SK-N-MC (cell line): Measurements from ENCODE around the gene ADPRH.

Experiments
- EZH2 ChIP-seq: fragments of 200-600 bp; sonication (generic); IDR thresholded peaks from one replicate; pipeline ENCODE4 v1.6.1; 2017; ENCODE audit warnings: antibody characterized with exemption
- POLR2AphosphoS5 ChIP-seq: IDR thresholded peaks from 2 replicates; pipeline ENCODE4 v1.6.1; 2012; ENCODE audit warnings: mild to moderate bottlenecking, low read depth, low read length, borderline replicate concordance

DNA sequence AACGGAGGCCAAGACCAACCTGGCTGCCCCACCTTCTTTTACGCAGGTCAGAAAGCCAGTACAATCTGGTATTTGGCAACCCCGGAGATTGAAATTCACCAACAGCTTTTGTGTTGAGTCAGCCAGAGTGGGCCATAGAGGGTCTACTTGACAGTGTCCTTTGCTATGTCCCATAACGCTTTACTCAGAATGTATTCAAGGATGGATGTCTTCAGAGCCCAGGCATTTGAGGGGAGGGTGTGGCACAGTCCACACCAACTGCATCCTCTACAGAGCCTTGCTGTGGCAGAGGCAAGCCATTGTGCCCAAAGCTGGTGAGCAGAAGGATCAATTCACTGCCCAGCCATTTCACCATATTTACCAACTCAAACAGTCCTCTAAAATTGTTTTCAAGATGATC, 36.8 kb downstream of the ADPRH start:
- TF ChIP-seq POLR2AphosphoS5 (no peak), EZH2 (no peak)
